ENCODE results near the gene SMIM14.
"Not testable (repeated sequence)": the region's sequence is repeated elsewhere in the genome, so short reads cannot be mapped to it uniquely, and the experiment has no call there.

Gene SMIM14

GRCh38 chr4:39642885-39643552, 4.4 kb upstream of the SMIM14 start:
- DNase-seq (ENCODE audit: low read depth), result no peak

GRCh38 chr4:39641451-39641850, 2.8 kb upstream of the SMIM14 start:
- DNase-seq (ENCODE audit: low read depth), result no peak

- no peak for DNase-seq (ENCODE audit: low read depth)
Measured at GRCh38 chr4:39637586-39638353, 895 bp downstream of the SMIM14 start.

- DNase-seq (ENCODE audit: low read depth), result no peak
Measured at GRCh38 chr4:39637221-39637585, 1.5 kb downstream of the SMIM14 start.

GRCh38 chr4:39636531-39637184, 2.0 kb downstream of the SMIM14 start:
- DNase-seq (ENCODE audit: low read depth), result no peak

GRCh38 chr4:39635023-39635422, 3.6 kb downstream of the SMIM14 start:
- DNase-seq (ENCODE audit: low read depth), result no peak

- DNase-seq (ENCODE audit: low read depth), result no peak
Measured at GRCh38 chr4:39631700-39632079, 7.0 kb downstream of the SMIM14 start.

- DNase-seq (ENCODE audit: low read depth), result no peak
Measured at GRCh38 chr4:39627413-39627812, 11.3 kb downstream of the SMIM14 start.

GRCh38 chr4:39626913-39627312, 11.8 kb downstream of the SMIM14 start:
- no peak for DNase-seq (ENCODE audit: low read depth)

GRCh38 chr4:39626261-39626660, 12.4 kb downstream of the SMIM14 start:
- no peak for DNase-seq (ENCODE audit: low read depth)

GRCh38 chr4:39621582-39621981, 17.1 kb downstream of the SMIM14 start:
- DNase-seq (ENCODE audit: low read depth), result no peak

GRCh38 chr4:39620551-39621313, 17.9 kb downstream of the SMIM14 start:
- DNase-seq (ENCODE audit: low read depth), result no peak

- DNase-seq (ENCODE audit: low read depth), result no peak
Measured at GRCh38 chr4:39617534-39617933, 21.1 kb downstream of the SMIM14 start.

- DNase-seq (ENCODE audit: low read depth), result no peak
Measured at GRCh38 chr4:39616651-39617050, 22.0 kb downstream of the SMIM14 start.

- DNase-seq (ENCODE audit: low read depth), result not testable (repeated sequence)
Measured at GRCh38 chr4:39616112-39616511, 22.6 kb downstream of the SMIM14 start.

- no peak for DNase-seq (ENCODE audit: low read depth)
Measured at GRCh38 chr4:39614487-39615162, 24.0 kb downstream of the SMIM14 start.

- no peak for DNase-seq (ENCODE audit: low read depth)
Measured at GRCh38 chr4:39613093-39613656, 25.5 kb downstream of the SMIM14 start.

- no peak for DNase-seq (ENCODE audit: low read depth)
Measured at GRCh38 chr4:39609454-39609931, 29.2 kb downstream of the SMIM14 start.

GRCh38 chr4:39608451-39608850, 30.2 kb downstream of the SMIM14 start:
- DNase-seq (ENCODE audit: low read depth), result no peak

- no peak for DNase-seq (ENCODE audit: low read depth)
Measured at GRCh38 chr4:39606747-39607146, 31.9 kb downstream of the SMIM14 start.

- no peak for DNase-seq (ENCODE audit: low read depth)
Measured at GRCh38 chr4:39597695-39598381, 40.8 kb downstream of the SMIM14 start.

All from HS-5 (cell line).